ENCODE measurements around the gene NYNRIN.

DNA sequence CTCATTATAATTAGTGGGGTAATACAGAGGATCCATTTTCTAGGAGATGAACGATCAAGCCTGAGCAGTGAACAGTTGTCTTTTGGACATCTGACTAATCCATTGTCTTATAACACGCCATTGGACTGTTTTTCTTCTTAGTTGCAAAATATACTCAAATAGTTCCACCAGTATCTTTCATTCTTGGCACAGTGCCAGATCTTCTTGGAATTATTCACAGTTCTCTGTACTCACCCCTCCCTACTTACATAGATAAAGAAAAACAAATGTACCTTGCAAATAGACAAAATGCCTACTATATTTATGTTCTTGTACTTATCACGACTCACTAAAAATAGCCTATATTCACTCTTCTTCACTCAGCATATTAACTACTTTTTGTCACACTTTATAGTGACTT lies 26.9 kb downstream of the NYNRIN start:
- TF ChIP-seq, protein P1, sequence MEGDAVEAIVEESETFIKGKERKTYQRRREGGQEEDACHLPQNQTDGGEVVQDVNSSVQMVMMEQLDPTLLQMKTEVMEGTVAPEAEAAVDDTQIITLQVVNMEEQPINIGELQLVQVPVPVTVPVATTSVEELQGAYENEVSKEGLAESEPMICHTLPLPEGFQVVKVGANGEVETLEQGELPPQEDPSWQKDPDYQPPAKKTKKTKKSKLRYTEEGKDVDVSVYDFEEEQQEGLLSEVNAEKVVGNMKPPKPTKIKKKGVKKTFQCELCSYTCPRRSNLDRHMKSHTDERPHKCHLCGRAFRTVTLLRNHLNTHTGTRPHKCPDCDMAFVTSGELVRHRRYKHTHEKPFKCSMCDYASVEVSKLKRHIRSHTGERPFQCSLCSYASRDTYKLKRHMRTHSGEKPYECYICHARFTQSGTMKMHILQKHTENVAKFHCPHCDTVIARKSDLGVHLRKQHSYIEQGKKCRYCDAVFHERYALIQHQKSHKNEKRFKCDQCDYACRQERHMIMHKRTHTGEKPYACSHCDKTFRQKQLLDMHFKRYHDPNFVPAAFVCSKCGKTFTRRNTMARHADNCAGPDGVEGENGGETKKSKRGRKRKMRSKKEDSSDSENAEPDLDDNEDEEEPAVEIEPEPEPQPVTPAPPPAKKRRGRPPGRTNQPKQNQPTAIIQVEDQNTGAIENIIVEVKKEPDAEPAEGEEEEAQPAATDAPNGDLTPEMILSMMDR (IDR thresholded peaks at IDR 0.05): no peak
- TF ChIP-seq POLR2A (IDR thresholded peaks at IDR 0.05): no peak
